GM19324 (cell line): ENCODE results near the gene PTPRG.

Source experiments
- ATAC-seq: cut with Tn5 transposase; IDR thresholded peaks from one replicate; pipeline ENCODE4 v1.9.1; 2021; ENCODE audit warnings: mild to moderate bottlenecking, moderate library complexity; ENCODE audit not compliant: unreplicated experiment, low FRiP score

PTPRG gene

GRCh38 chr3:61841111-61841845, 279.9 kb downstream of the PTPRG start:
- ATAC-seq: no peak

- no peak for ATAC-seq
Observed at GRCh38 chr3:61841988-61842387, 280.6 kb downstream of the PTPRG start.

DNA sequence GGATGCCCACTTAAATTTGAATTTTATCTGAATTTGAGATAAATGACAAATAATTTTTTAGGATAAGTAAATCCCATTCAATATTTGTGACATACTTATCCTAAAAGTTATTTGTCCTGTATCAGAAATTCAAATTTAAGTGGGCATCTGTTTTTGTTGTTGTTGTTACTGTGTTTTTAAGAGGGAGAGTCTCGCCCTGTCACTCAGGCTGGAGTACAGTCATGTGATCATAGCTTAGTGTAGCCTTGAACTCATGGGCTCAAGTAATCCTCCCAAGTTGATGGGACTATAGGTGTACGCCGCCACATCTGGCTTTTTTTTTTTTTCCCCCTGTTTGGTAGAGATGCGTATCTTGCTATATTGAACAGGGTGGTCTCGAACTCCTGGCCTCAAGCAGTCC, 283.0 kb downstream of the PTPRG start:
- no peak for ATAC-seq

DNA sequence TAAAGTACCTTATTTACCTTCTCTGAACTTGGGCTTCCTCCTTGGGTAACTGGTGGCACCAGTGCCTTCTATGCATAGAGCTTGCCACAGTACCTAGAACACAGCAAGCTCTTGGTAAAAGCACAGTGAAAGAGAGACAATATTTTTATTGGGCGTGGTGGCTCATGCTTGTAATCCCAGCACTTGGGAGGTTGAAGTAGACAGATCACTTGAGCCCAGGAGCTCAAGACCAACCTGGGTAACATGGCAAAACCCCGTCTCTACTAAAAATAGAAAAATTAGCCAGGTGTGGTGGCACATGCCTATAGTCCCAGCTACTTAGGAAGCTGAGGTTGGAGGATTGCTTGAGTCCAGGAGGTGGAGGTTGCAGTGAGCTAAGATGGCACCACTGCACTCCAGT, 285.1 kb downstream of the PTPRG start:
- no peak for ATAC-seq

DNA sequence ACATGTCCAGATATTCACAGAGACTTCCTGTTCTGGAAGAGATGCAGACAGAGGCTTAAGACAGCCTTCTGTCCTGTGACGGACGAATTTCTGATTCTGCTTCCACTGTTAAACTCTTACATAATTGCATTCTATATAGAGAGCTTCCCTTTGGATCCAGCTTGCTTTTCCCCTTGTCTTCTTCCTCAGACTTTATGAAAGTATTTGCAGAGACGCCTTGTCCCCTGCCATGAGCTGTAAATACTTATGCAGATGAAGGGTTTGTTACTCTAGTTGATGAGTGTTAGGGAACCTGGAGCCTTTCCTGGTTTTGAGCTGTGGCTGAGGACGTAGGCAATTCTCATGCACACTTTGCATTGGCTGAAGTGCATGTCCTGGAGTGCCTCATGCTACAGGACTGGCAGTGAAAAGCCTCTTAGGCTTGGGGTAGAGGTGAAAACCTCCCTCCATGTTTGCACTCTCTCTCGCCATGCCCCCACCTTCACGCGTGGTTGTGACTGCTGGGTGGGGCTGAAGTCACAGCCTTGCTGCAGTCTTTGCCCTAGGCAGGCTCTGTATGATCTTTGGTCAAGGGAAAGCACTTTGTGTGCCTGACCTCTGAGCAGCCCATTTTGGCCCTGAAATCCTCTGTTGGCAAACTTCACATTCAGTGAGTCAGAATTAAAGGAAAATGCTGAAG, 286.6 kb downstream of the PTPRG start:
- ATAC-seq: no peak

- ATAC-seq: no peak
Observed at GRCh38 chr3:61848885-61849284, 287.5 kb downstream of the PTPRG start.

DNA sequence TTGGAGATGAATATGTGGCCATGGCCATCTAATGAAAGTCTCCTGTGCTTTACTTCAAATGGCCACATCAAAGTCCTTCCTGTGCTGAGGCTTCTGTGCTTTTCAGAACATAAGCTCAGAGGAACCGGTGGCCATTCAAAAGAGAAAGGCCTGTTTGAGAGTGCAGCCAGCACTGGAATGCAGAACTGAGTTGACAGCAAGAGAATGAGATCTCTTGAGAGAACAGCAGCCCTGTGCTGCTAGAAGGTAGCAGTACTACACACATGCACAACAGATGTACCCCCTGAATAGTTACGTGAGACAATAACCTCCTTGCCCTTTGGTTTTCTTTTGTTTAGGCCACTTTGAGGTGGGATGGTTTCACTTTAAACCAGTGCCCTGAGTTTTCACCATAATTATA, 292.5 kb downstream of the PTPRG start:
- ATAC-seq: no peak

GRCh38 chr3:61855211-61855610, 293.8 kb downstream of the PTPRG start:
- ATAC-seq: no peak

- ATAC-seq: no peak
Observed at GRCh38 chr3:61857297-61857696, 295.9 kb downstream of the PTPRG start.

DNA sequence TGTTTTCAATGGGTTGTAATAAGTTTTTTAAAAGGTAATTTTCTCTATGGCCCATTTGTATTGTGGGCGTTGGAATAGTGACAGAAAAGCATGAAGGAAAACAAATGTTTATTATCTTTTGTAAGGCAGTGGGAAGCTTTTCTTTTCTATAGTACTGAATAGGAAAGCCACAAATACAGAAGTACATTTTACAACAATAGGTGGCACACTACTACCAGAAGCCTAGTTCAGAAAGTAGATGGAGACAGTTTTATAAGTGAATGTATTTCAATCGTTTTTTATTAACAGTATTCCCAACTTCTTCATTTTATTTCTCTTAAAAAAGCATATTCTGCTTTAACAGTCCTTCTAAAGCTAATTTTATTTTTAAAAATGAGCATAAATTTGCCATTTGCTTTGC, 296.7 kb downstream of the PTPRG start:
- ATAC-seq: no peak

DNA sequence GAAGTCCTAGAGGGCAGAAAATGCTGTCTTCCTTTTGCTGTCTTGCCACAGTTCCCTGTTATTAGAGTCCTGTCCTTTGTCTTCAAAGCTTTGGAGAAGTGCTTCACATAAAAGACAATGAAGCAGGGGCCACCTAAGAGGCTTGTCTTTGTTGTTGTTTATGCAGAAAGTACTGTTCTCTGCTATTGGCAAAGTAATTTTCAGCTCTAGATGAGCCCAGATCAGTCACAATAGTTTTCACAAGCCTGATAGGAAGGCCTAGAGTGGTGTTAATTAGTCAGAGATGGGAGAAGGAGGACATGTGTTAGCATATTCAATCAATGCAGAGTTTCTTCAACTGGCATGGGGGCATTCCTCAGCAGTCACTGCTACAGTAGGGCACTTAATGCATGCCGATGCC, 300.0 kb downstream of the PTPRG start:
- no peak for ATAC-seq

DNA sequence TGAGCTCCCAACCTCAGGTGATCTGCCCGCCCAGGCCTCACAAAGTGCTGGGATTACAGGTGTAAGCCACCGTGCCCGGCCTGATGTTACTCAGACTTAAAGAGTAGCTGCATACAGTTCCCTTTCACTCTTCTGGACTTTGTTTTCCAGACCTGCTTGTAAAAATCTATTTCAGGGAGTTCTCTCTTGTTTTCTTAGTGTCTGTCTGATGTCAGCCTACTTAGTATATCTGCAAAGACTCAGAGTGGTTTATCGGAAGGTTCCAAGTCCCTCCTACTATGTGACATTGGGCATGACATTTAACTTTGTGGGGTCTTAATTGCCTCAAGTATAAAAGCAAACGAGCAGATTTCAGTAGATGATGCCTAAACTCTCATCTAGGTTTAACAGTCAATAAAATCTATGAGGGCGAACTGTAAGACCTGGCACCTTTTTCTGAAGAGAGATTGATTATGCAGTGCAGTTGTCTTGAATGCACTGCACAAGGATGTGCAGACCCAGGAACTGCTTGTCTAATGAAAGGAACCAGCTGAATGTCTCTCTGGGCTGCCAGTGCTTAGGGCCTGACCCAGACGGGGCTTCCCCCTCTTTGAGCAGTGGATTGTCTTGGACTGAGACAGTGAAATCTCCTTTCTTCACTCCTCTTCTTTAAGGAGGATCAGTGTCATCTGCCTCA, 301.4 kb downstream of the PTPRG start:
- ATAC-seq: no peak

DNA sequence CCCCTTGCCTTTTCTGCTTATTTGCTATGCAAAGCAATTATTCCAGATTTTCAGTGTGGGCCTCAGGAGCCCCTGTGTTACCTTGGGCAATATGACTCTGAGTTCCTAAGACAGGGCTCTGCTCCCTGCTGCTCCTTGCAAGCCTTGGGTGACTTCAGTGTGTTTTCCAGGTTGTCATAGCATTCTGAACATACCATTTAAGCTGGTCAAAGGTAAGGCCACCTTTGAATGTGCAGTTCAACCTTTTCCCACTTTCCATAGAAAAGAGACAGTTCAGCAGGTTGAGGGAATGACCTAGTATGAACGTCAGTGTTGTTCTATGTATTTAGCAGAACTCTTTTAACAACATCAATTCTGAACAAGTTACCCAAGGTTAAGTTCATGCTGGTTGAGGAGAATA, 302.2 kb downstream of the PTPRG start:
- ATAC-seq: no peak

DNA sequence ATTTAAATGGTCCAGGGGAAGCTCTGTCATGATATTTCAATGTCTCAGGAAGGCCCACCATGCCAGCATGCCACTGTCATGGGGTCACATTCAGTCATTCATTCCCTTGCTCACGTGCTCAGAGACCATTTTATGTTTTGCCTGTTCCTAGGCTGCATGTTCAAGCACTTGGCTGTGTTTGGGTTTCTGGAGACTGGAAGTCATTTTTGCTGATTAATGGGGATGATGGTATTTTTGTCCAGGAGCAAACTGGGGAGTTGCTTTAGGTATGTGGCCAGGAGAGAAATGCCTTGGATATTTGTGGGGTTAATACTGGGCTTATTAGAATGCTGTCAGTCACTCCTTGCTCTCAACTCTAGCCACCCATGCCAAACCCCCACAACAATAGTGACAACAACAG, 303.5 kb downstream of the PTPRG start:
- no peak for ATAC-seq

- ATAC-seq: no peak
Observed at GRCh38 chr3:61865466-61866152, 304.2 kb downstream of the PTPRG start.

- no peak for ATAC-seq
Observed at GRCh38 chr3:61866153-61866542, 304.8 kb downstream of the PTPRG start.

GRCh38 chr3:61866961-61867461, 305.6 kb downstream of the PTPRG start:
- no peak for ATAC-seq

- no peak for ATAC-seq
Observed at GRCh38 chr3:61868499-61868898, 307.1 kb downstream of the PTPRG start.

DNA sequence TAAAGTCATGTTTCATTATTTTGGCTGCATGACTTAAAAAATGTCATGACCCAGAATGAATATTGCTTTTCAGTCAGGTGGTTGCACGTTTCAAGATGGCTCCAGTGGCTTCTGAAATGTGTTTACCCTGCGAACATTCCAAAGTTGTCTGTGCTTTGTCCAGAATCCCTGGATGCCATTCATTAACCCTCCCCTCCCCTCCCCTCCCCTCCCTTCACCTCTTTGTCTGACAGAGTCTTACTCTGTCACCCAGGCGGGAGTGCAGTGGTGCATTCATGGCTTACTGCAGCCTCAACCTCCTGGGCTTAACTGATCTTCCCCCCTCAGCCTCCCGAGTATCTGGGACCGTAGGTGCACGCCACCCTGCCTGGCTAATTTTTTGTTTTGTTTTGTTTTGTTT, 308.0 kb downstream of the PTPRG start:
- ATAC-seq: no peak

DNA sequence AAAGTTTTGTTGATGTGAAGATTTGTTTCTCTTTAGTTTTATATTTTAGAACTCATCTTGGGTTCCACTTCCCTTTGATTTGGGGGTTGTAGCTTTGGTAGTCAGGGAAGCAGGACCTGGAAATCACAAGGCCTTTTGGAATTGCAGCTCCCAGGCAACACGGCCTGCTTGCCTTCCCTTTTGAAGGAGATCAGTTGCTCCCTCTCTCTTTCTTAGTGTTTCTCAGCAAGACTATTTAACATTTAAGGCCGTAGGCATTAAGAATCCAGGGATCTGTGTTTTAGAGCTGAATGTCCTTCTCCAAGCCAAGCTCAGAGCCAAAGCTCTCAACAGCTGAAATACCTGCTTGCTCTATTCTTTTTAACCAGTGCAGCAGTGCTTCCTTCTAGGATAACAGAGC, 310.3 kb downstream of the PTPRG start:
- no peak for ATAC-seq

DNA sequence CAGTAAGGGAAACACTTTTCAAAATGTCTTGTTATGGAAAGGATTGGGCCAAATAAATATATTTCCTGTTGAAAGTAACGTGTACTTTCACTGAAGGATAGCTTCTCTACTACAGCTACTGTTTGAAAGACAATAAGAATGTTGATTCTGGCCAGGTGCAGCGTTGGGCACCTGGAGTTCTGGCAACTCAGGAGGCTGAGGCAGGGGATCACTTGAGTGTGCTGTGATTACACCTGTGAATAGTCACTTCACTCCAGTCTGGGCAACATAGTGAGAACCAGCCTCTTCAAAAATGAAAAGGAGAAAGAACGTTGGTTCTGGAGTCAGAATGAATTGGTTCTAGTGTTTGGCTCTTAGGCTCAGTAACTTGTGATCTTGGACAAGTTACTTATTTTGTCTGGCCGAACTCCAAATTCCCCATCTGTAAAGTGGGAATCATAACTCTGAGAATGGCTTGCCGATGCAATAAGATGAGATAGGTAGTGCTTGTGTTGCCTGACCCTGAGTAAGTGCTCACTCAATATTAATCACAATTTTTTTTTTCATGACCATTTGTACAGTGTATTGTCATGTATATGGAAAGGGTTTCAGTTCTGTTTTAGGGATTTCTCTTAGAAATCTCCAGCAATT, 310.8 kb downstream of the PTPRG start:
- no peak for ATAC-seq
